GM19395 (cell line): ENCODE data around the gene DFFA.

Experiments
- ATAC-seq: cut with Tn5 transposase; IDR thresholded peaks from one replicate; pipeline ENCODE4 v1.9.1; 2021; ENCODE audit warnings: mild to moderate bottlenecking, moderate library complexity; ENCODE audit not compliant: unreplicated experiment

The DFFA gene

GRCh38 chr1:10472220-10473144 is at the start of gene DFFA:
TSS of gene DFFA (minus strand) at chr1:10472529. CDS start at chr1:10472458, 71 bp downstream.
- peak; percentile 81 for ATAC-seq

- no peak for ATAC-seq
These were observed 49.3 kb upstream of the DFFA start for GRCh38 chr1:10521537-10522157.

GRCh38 chr1:10520952-10521351 is 48.6 kb upstream of the DFFA start:
- no peak for ATAC-seq

GRCh38 chr1:10520497-10520896 is 48.2 kb upstream of the DFFA start:
- no peak for ATAC-seq

- ATAC-seq = no peak
These were observed 46.7 kb upstream of the DFFA start for GRCh38 chr1:10519016-10519417.

GRCh38 chr1:10517677-10517982 is 45.3 kb upstream of the DFFA start:
- ATAC-seq = no peak

- ATAC-seq = no peak
These were observed 44.8 kb upstream of the DFFA start for GRCh38 chr1:10516925-10517676.

GRCh38 chr1:10515976-10516750 is 43.8 kb upstream of the DFFA start:
- ATAC-seq = no peak

GRCh38 chr1:10515301-10515975 is 43.1 kb upstream of the DFFA start:
- no peak for ATAC-seq

GRCh38 chr1:10514490-10515235 is 42.3 kb upstream of the DFFA start:
- ATAC-seq = no peak

GRCh38 chr1:10513199-10513598 is 40.9 kb upstream of the DFFA start:
- no peak for ATAC-seq

GRCh38 chr1:10511494-10511885 is 39.2 kb upstream of the DFFA start:
- no peak for ATAC-seq

GRCh38 chr1:10510520-10511493 is 38.5 kb upstream of the DFFA start:
- ATAC-seq = peak; percentile 91

GRCh38 chr1:10509809-10510509 is 37.6 kb upstream of the DFFA start:
- no peak for ATAC-seq

- no peak for ATAC-seq
These were observed 36.2 kb upstream of the DFFA start for GRCh38 chr1:10508511-10508951.

GRCh38 chr1:10507111-10507879 is 35.0 kb upstream of the DFFA start:
- no peak for ATAC-seq

GRCh38 chr1:10506677-10507047 is 34.3 kb upstream of the DFFA start:
- no peak for ATAC-seq
